GM18520 (cell line): ENCODE data around the gene MTA2.
"Not testable (repeated sequence)": the region's sequence is repeated elsewhere in the genome, so short reads cannot be mapped to it uniquely, and the experiment has no call there.

Source experiments
- ATAC-seq: cut with Tn5 transposase; IDR thresholded peaks from one replicate; pipeline ENCODE4 v1.9.1; 2021; ENCODE audit not compliant: unreplicated experiment

The MTA2 gene

DNA sequence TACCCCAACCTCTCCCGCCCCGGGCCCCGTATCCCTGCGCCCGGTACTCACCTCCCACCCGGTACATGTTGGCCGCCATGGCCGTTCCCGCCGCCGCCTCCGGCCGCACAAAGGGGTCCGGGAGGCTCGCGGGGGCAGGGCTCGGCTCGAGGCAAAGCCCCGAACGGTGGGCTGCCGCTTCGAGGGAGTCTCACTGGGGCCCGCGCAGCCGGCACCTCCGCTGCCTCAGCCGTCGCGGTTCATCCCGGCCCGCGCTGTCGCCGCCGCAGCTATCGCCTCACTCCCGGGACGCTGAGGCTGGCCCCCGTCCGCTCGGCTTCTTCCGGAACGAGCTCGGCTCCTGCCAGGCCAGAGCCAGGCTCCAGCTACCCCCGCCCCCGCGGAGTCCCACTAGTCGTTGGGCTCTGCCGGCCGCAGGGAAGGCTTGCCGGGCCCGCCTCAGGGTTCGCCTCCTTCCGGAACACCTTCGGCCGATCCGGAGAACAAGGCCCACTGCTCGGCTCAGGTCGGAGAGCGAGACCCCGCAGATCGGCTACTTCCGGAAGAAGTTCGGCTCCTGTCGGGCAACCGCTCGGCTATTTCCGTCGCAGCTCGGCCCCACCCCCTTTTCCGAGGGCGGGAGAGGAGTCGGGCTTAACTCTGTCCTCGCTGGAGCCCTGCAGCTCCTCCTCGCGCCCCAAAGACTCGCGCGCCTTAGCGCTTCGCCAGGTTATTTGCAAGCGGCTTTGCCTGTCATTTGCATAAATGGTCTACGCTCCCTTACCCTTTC is at the start of gene MTA2:
Gene MTA2, minus strand, starts transcription at position 494 of the 769 bp plus-strand sequence. Its CDS starts 415 bp downstream, at position 79.
- ATAC-seq: peak; percentile 63

DNA sequence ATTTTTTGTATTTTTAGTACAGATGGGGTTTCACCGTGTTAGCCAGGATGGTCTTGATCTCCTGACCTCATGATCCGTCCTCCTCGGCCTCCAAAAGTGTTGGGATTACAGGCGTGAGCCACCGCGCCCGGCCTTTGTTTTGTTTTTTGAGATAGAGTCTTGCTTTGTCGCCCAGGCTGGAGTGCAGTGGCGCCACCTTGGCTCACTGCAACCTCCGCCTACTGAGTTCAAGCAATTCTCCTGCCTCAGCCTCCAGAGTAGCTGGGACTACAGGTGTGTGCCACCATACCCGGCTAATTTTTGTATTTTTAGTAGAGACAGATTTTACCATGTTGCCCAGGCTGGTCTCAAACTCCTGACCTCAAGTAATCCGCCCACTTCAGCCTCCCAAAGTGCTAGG is 48.6 kb upstream of the MTA2 start:
- ATAC-seq: not testable (repeated sequence)

DNA sequence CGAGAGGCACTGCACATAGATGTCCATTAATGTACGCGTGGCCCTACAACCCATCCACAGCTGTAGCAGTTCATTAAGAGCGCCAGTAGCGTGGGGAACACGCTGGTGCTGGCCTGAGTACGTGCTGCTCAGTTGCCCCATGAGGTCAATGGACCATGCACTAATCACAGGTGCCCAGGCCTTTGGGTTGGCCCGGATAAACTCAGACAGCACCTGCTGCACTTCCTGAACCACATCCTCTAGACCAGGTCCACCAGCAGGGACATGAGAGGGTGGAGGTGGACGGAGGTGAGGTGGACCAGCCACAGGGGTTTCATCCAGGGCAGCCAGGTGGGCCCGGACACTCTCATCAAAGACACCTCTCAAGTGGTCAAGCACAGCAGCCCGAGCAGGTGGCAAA is 47.8 kb upstream of the MTA2 start:
- no peak for ATAC-seq

DNA sequence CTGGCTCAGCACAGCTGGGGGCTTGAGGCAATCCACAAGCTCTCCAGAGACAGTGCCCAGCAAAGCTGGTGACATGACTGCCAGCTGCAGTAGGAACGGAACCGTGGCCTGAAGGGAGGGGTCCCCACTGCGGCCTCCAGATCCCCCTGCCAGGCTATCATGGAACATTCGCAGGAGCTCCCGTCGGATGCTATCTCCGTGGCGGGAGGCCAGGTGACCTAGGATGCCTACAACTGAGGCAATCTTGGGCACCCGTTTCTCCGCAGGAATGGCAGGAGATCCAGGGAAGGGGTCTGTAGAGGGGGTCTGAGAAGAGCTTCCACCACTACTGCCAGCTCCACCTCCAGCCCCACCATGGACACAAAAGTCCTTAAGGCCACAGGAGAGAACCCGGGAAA is 47.3 kb upstream of the MTA2 start:
- no peak for ATAC-seq

DNA sequence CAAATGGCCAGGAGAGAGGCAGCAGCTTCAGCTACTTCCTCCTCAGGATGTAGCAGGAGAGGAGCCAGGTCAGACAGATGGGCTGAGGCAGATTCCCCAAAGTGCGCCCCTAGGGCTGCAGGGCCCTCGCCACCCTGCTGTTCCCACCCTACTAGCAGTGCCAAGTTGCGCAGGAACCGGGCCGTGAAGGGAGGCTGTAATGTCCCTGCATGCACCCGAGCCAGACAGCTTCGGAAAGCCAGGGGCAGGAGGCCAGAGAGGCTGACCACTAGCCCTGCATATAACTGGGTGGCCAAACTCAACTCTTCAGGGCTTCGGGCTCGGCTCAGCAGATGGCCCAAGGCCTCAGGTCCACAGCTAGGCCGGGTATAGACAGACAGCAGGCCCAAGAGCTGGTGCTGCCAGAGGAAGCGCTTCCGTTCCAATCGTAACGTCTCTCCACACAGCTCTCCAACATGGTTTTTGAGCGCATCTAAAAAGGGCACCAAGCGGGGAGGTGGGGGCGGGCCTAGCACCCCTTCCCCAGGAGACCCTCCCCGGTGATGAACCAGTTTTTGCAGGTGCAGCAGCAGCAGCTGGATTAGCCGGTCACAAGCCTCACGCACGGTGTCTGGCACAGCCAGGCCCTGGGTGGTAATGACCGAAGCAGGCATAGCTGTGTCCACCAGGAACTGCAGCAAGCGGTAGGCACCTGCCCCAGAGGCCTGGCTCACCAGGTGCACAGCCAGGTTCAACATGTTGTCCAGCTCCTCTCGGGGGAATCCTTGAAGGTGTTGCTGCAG is 46.7 kb upstream of the MTA2 start:
- ATAC-seq: no peak

DNA sequence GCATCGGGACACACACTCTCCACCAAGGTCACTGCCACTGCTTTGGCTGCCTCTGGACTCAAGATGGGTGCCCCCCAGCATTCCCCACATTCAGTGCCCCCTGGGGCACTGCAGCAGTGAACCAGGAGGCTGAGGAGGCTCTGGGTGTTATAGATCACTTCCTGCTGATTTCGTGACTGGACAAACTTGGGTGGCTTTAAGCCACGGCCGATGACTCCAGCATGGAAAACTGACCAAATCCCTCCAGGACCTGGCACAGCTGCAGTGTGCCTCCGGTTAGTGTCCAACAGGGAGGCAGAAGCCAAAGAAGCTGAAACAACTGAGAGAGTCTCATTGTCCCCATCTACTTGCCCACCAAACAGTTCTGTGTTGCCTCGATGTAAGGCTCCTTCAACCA is 45.9 kb upstream of the MTA2 start:
- ATAC-seq: no peak

DNA sequence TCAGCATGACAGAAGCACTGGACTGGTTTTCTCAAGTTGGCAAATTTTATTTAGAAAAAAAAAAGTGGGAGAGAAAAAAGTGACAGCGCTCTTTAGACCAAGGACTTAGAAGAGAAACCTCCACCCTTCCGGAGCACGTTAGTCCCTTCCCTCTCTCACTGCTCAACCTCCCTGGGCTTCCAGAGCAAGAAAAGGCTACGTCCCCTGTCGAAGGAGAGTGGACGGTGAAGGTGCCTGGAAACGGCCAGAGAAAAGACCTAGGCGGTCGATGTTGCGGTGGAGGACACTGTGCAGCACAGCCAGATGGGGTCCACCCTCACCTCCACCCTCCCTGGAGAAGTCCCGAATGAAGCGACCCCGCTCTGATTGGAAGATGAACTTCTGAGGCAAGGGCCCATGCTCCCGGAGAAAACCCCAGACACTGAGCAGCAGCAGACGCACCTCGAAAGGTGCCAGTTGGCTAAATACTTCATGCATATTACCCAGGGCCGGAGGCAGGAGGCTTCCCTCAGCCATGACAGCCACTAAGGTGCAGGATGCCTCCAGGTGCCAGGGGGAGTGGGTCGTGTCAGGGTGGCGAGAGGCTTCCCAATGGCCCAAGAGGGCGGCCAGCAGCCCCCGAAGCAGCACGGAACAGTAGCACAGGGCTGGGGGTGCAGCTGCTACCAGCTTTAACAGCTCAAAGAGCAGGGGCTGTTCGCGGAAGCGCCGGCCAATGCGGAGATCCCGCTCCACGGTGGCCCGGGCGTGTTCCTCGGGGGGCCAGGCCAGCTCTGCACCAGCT is 45.4 kb upstream of the MTA2 start:
- ATAC-seq: no peak

DNA sequence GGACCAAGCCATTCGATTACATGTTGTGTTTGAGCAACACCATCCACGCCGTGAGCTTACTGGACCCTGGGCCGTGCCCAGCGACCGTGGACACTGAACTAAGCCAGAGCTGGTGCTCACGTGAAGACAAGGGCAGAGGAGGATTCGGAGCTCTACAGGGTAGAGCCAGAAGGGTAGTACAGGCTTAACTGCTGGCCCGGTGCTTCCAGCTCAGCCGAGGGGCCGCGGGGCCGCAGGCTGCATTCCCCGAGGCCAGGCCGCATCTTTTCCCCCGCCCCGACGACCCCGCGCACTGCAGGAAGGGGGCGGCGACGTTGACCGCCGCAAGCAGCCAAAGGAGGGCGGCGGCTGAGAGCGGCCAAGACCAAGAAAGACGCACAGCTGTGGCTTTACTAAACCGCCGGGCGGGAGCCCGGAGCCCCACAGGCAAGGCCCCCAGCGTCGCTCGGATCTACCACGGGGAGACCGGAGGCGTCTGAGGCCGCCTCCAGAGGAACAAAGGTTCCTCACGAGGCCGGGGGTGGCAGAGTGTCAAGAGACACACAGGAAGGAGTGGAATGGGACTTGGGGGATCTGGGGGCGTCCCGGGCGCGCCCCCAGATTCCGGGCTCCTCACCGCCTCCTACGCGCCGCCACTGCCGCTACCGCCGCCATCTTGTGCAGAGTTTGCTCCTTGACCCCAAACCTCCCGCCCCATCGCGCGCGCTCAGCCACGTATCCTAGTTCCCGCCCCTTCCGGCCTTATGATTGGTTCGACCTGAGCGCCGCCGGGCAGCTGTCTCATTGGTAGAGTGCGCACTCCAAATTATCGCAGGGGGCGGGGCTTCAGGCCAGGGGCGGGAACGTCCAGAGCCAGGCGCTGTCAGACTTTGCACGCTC is 44.5 kb upstream of the MTA2 start, which contains the start of gene GANAB:
Gene GANAB, minus strand, starts transcription at position 668 of the 879 bp plus-strand sequence. Its CDS starts 14 bp downstream, at position 654.
- ATAC-seq: peak; percentile 81

DNA sequence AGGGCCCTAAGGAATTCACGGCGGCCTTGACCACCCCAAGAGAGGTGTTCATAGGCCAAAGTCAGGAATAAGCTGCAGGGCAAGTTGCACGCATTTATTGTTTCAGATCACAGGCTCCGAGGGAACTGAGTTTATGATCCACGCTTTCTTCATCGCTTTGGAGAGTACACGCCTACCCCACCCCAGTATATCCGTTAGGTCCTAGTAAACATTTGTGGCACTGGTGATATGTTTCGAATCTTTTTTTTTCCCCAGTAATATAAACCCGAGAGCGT is 43.9 kb upstream of the MTA2 start:
- ATAC-seq: no peak

DNA sequence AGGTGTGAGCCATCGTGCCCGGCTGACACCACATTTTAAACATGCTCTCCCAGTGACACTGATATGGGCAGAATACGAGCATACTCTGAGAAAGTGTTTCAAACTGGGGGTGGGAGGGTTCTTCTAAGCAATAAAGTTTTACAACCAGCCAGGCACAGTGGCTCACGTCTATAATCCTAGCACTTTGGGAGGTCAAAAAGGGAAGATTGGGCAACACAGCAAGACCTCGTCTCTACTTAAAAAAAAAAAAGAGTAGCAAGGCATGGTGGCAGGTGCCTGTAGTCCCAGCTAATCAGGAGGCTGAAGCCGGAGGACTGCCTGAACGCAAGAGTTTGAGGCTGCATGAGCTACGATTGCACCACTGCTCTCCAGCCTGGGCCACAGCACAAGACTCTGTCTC is 42.6 kb upstream of the MTA2 start:
- ATAC-seq: no peak

DNA sequence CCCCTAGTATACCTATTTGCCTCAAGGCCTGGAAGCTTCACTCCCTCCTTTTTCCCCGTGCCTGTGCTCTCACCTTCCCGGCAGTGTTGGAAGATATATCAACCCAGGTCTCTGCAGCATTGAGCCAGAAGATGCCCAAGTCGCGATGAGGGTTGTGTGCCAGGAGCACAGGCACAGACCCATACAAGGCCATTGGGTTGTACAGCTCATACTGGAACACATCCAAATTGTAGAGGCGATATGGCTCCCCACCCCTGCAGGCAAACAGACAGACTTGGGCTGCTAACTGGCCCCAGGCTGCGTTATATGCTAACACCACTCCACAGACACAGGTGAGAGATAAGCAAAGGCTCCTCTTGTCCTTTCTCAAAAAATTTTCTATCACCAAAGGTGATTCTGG is 30.8 kb upstream of the MTA2 start:
- no peak for ATAC-seq

DNA sequence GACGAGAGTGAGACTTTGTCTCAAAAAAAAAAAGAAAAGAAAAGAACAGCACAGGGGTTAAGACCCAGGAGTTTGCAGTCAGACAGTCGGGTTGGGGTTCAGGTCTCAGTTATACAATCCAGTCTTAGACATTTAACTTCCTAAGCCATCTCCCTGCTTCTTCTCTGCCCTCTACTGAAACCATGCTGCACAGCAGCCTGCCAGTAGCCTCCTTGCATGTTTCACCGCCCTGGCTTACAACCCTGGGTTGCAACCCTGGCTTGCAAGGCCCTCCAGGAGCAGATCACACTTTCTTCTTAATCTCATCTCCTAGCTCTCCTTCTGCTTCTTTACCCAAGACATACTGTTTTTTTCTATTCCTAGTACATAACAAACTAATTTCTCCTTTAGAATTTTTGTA is 26.0 kb upstream of the MTA2 start:
- no peak for ATAC-seq

DNA sequence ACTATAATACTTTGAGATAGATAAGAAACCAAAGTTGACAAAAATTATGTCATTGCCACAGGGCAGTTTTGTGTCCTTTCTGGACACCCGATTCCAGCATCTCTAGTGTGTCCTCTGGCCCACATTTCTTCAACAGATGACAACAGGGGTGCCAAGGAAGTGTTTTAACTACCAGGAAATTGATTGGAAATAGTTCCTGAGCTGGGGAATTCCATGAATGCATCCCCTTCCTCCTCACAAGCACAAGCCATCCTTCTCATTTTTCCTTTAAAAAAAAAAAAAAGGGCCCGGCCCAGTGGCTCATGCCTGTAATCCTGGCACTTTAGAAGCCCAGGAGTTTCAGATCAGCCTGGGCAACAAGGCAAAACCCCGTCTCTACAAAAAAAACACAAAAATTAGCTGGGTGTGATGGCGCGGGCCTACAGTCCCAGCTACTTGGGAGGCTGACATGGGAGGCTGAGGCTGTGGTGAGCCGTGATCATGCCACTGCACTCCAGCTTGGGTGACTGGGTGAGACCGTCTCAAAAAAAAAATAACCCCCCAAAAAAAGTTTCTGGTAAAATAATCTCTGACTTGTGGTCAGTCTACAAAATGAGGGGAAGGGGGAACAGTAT is 20.9 kb upstream of the MTA2 start:
- no peak for ATAC-seq

DNA sequence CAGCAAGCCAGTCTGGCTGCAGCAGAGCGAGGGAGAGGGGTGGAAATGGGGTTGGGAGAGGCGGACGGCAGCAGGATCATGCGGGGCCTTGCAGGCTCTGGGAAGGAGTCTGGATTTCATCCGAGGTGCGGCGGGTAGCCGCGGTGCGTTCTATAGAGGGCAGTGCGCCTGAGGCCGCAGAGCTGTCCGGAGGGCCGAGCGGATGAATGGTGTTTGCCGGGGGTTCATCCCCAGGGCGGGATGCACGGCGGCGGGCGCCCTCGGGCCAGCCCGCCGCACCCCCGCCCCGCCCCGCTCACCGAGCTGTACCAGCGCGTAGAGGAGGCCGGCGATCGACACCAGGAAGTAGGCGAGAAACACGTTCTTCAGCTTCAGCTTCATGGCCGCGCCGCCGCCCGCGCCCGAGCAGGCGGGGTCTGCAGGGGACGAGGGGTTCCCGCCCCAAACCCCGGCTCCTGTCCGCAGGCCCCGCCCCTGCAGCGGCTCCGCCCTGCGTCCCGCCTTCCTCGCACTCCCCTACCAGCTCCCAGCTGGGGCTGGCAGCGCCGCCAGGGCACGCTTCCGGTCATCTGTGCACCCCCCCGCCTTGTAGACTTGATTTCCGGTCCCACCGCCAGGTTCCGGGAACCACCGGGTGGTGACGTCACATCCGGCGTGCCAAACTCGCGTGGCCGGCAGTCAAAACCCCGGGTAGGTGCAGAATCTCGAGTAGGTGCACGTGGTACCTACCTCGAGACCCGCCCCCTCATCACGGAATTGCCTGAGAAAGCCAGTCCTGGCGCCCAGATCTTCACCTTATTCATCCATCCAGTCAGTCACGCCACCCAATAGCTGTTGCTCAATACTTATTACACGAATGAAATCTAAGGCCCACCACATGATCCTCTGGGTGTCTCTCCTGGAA is 20.2 kb upstream of the MTA2 start, which contains the start of gene B3GAT3:
Gene B3GAT3, minus strand, starts transcription at position 420 of the 904 bp plus-strand sequence. Its CDS starts 39 bp downstream, at position 381.
- peak; percentile 96 for ATAC-seq

DNA sequence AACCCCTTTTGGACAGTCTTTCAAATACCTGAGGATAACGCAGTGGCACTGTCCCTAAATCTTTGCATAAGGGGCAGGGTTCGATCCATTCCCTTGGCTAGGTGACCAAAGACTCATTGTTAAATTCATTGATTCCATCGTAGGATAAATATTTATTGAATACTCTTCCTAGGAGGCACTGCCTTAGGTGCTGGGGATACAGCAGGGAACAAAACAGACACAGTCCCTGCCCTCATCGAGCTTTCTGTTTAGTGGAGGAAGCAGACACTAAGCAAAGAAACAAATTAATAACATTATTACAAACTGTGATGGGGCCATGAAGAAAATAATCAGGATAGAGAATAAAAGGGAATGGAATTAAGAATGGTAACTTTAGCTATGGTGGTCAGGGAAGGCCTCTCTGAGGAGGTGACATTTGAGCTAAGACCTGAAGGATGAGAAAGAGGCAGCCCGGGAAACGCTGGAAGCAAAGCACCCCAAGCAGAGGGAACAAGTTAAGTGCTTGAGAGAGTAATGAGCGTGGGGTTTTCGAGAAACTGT is 19.4 kb upstream of the MTA2 start:
- no peak for ATAC-seq

DNA sequence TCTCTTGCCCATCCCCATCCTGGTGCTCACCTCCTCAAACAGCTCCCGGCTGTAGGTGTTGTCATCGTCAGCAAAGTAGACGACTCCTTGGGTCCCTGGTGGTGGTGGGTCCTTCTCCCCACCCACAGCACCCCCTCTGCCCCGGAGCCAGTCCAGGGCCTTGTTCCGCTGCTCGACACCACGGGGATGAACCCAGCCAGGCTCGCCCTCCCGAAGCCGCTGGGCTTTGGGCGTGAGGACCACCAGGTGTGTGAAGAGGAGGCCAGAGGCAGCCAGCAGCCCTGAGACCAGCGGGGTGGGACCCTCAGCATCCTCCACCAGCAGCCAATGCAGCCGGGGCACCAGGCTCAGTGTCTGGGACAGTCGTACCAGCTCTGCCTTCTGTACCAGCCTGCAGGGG is 15.3 kb upstream of the MTA2 start:
- ATAC-seq: not testable (repeated sequence)

DNA sequence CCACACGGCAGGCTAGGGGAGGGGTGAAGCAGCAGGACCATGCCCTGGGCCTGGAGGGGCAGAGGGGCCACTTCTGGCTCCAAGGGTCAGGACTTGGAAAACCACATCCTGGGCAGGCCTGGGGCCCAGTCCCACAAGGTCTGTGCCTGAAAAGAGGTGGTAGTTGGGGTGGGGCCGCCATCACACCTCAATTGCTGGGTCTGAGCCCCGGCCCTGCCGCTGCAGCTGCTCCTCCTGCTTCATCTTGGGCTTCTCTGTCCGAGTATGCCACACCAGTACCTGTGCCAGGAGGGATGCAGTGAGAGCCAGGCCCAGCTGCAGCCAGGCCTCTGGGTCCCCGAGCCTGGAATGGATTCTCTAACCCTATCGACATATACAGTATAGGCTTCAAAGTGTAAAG is 13.9 kb upstream of the MTA2 start:
- no peak for ATAC-seq

DNA sequence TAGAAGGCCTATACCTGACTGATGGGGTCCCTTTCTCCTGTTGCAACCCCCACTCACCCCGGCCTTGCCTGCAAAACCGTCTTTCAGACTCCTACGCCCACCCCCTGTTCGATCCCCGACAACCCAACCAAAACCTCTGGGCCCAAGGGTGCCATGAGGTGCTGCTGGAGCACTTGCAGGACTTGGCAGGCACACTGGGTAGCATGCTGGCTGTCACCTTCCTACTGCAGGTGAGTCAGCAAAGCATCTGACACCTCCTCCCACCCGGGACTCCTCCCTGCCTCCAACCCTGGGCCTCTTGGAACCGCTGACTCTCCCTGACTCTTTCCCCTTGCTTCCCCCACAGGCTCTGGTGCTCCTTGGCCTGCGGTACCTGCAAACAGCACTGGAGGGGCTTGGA is 12.6 kb upstream of the MTA2 start:
- ATAC-seq: no peak

DNA sequence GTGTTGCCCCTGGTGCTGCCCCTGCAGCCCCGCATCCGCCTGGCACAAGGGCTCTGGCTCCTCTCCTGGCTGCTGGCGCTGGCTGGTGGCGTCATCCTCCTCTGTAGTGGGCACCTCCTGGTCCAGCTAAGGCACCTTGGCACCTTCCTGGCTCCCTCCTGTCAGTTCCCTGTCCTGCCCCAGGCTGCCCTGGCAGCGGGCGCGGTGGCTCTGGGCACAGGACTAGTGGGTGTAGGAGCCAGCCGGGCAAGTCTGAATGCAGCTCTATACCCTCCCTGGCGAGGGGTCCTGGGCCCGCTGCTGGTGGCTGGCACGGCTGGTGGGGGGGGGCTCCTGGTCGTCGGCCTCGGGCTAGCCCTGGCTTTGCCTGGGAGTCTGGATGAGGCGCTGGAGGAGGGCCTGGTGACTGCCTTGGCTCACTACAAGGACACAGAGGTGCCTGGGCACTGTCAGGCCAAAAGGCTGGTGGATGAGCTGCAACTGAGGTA is 11.7 kb upstream of the MTA2 start:
- no peak for ATAC-seq
